Vagina (tissue), 2 donors: Measurements from ENCODE around the gene SLC2A9. TPM values are rescaled to one million over a fixed set of nuclear protein-coding genes. Genes with fewer than 3 reads are reported as not detected.
"Not testable (repeated sequence)": the region's sequence is repeated elsewhere in the genome, so short reads cannot be mapped to it uniquely, and the experiment has no call there.

Source experiments
- DNase-seq, 2 donors: peaks; one replicate each; pipeline ENCODE4 v3.0.0-alpha.2; 2017; ENCODE audit errors: extremely low spot score in 2 of 2
- H3K27ac ChIP-seq: fragments of 200-600 bp; sonication (generic); one replicate; pipeline ENCODE4 v1.5.1; 2019
- H3K27me3 ChIP-seq: fragments of 200-600 bp; sonication (generic); one replicate; pipeline ENCODE4 v1.5.1; 2019
- H3K36me3 ChIP-seq, 2 donors: fragments of 200-600 bp; sonication (generic); one replicate each; pipeline ENCODE4 v1.5.1; 2017 to 2019
- H3K4me1 ChIP-seq: fragments of 200-600 bp; sonication (generic); one replicate; pipeline ENCODE4 v1.5.1; 2019
- H3K4me3 ChIP-seq, 2 donors: fragments of 200-600 bp; sonication (generic); 1 replicate in 1 of 2; 2 replicates in 1 of 2; pipeline ENCODE4 v1.5.1; 2016 to 2019
- H3K9me3 ChIP-seq: fragments of 200-600 bp; sonication (generic); one replicate; pipeline ENCODE4 v1.5.1; 2019
- POLR2A ChIP-seq, 2 donors: fragments of 450-650 bp; IDR thresholded peaks; one replicate each; pipeline ENCODE4 v1.6.1; 2017; ENCODE audit warnings: antibody characterized with exemption in 2 of 2, mild to moderate bottlenecking in 2 of 2, moderate library complexity in 2 of 2
- POLR2AphosphoS5 ChIP-seq, 2 donors: sonication (generic); formaldehyde crosslinking; IDR thresholded peaks; one replicate each; pipeline ENCODE4 v1.9.0; 2017; ENCODE audit warnings: antibody characterized with exemption in 2 of 2, mild to moderate bottlenecking in 2 of 2, low read depth in 1 of 2; ENCODE audit not compliant: insufficient read depth in 1 of 2
- intact Hi-C: fragments of 100-400 bp; cut with DNase I; formaldehyde crosslinking; loops from one replicate; pipeline ENCODE4 v1.15.1; 2023
- total RNA-seq: library from RNA; depleted of rRNA; stranded (reverse); fragments of >200 nt; gene quantifications from one replicate; pipeline ENCODE4 v1.2.3, GENCODE V29; 2016
- TF ChIP-seq, protein P1 (sequence below), 3 experiments: fragments of 450-650 bp in 2 of 3; fragments of 200-600 bp in 1 of 3; sonication (generic) in 1 of 3; IDR thresholded peaks; one replicate each; pipeline ENCODE4 v1.5.1; 2017 to 2019; ENCODE audit warnings: antibody characterized with exemption in 3 of 3, mild to moderate bottlenecking in 2 of 3, moderate library complexity in 2 of 3

Gene SLC2A9
- total RNA-seq, 1 donor from 2014 or later, result 7.9 TPM

DNA sequence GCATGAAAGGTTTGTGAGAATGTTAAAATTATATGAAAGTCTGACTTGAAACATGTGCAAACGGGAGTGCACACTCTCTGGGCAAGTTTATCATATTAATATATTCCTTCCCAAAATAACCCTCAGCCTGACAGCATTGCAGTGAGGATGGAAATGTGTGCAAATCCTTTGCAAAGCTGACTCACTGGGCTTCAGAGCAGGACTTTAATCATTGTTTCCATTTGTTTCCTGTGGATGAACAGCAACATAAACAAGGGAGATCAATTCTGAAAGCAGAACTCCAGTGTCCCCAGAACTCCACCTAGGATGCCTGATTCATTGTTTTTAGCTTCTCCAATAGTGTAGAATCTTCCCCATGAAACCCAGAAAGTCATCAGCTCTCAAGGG, 32.9 kb downstream of the SLC2A9 start:
- intact Hi-C loops, result no loop called here
- H3K4me3 ChIP-seq, result no peak overlapping the region
- no peaks in the 10 kb centered on the region for H3K9me3 ChIP-seq
- no peak for TF ChIP-seq POLR2A (IDR thresholded peaks at IDR 0.05)
- no peak for TF ChIP-seq POLR2AphosphoS5 (IDR thresholded peaks at IDR 0.05; ENCODE audit: insufficient read depth in 1 of 2, low read depth in 1 of 2)
- TF ChIP-seq, protein P1, sequence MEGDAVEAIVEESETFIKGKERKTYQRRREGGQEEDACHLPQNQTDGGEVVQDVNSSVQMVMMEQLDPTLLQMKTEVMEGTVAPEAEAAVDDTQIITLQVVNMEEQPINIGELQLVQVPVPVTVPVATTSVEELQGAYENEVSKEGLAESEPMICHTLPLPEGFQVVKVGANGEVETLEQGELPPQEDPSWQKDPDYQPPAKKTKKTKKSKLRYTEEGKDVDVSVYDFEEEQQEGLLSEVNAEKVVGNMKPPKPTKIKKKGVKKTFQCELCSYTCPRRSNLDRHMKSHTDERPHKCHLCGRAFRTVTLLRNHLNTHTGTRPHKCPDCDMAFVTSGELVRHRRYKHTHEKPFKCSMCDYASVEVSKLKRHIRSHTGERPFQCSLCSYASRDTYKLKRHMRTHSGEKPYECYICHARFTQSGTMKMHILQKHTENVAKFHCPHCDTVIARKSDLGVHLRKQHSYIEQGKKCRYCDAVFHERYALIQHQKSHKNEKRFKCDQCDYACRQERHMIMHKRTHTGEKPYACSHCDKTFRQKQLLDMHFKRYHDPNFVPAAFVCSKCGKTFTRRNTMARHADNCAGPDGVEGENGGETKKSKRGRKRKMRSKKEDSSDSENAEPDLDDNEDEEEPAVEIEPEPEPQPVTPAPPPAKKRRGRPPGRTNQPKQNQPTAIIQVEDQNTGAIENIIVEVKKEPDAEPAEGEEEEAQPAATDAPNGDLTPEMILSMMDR (IDR thresholded peaks at IDR 0.05), result no peak
- H3K4me1 ChIP-seq, result no peaks in the 10 kb centered on the region
- peak in 1 of 2 donors; percentile 11 for DNase-seq
- peaks cover 0 to 7% of the 10 kb centered on the region in 2 donors for H3K36me3 ChIP-seq
- no peaks in the 10 kb centered on the region for H3K27me3 ChIP-seq
- no peak overlapping the region for H3K27ac ChIP-seq

DNA sequence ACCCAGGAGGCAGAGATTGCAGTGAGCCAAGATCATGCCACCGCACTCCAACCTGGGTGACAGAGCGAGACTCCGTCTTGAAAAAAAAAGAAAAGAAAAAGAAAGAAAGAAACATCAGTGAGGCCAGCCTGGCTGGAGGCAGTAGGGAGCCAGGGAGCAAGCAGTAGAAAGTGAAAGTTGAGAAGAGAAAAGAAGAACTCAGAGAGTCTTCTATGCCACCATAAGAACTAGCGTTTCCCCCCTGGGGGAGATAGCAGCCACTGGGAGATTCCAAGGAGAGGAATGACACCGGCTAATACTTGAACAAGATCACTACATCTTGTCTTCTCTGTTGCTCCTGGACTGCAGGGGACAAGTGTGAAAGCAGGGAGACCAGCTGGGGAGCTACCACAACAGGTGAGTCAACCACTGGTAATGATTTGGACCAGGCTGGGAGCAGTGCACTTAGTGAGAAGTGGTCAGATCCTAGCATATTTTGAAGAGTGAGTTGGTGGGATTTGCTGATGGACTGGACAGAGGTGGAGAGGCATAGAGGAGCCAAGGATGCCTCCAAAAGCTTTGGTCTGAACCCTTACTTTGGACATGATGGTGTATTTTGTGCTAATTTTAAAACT, 33.4 kb downstream of the SLC2A9 start:
- H3K4me1 ChIP-seq, result no peaks in the 10 kb centered on the region
- no peak overlapping the region for H3K27ac ChIP-seq
- no peaks in the 10 kb centered on the region for H3K27me3 ChIP-seq
- H3K4me3 ChIP-seq, result no peak overlapping the region
- DNase-seq, result peak; percentile 12 to 40
- H3K36me3 ChIP-seq, result peaks cover 0 to 7% of the 10 kb centered on the region in 2 donors
- intact Hi-C loops, result no loop called here
- TF ChIP-seq, protein P1 (IDR thresholded peaks at IDR 0.05), result no peak
- TF ChIP-seq POLR2A (IDR thresholded peaks at IDR 0.05) (no peak), POLR2AphosphoS5 (IDR thresholded peaks at IDR 0.05; ENCODE audit: insufficient read depth in 1 of 2, low read depth in 1 of 2) (no peak)
- H3K9me3 ChIP-seq, result no peaks in the 10 kb centered on the region

DNA sequence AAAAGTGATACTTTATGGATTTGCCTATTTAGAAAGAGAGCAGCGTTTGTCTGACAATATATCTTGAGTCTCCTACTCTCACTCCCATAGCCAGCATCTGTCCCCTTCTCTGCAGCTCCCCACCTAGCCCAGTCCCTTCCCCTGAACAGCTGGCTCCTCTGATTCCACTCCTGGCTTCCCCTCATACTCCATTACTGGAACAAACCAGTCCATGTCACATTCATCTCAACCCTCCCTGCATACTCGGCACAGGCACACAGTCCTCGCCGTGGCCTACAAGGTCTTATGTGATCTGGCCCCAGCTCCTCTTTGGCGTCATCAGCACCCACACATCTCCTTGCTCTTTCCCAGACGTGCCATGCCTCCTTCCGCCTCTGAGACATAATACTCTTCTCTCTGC, 36.7 kb downstream of the SLC2A9 start:
- no peaks in the 10 kb centered on the region for H3K4me1 ChIP-seq

DNA sequence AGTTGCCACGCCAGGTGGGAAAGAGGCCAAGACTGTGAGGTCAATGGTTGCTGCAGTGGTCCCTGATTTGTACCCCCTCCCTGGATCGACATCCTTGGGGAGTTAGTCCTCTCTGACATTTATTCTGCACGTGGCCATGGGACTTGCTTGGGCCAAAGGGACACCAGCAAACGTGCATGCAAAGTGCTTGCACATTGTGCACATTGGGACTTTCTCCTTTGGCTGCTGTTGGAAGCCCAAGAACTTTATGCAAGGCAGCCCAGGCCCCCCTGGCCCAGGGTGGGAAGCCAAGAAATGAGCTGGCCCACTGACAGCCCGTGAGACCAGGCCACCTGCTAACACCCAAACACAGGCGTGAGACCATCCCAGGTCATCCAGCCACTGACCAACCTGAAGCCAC, 38.1 kb downstream of the SLC2A9 start:
- intact Hi-C loops, result no loop called here
- DNase-seq, result peak; percentile 40 to 72
- Histone ChIP-seq H3K9me3 (no peaks in the 10 kb centered on the region), H3K27ac (no peak overlapping the region), H3K4me3 (no peak overlapping the region), H3K4me1 (no peaks in the 10 kb centered on the region), H3K27me3 (no peaks in the 10 kb centered on the region), H3K36me3 (peaks cover 0 to 11% of the 10 kb centered on the region in 2 donors)
- no peak for TF ChIP-seq POLR2A (IDR thresholded peaks at IDR 0.05)
- no peak for TF ChIP-seq POLR2AphosphoS5 (IDR thresholded peaks at IDR 0.05; ENCODE audit: insufficient read depth in 1 of 2, low read depth in 1 of 2)
- TF ChIP-seq, protein P1 (IDR thresholded peaks at IDR 0.05), result no peak

More for the DNA sequence above, 36.7 kb downstream of the SLC2A9 start:
- intact Hi-C loops, result no loop called here
- Histone ChIP-seq H3K4me3 (no peak overlapping the region), H3K36me3 (peaks cover 0 to 11% of the 10 kb centered on the region in 2 donors), H3K9me3 (no peaks in the 10 kb centered on the region), H3K27me3 (no peaks in the 10 kb centered on the region), H3K27ac (no peak overlapping the region)
- TF ChIP-seq POLR2AphosphoS5 (IDR thresholded peaks at IDR 0.05; ENCODE audit: insufficient read depth in 1 of 2, low read depth in 1 of 2) (no peak), POLR2A (IDR thresholded peaks at IDR 0.05) (no peak)
- TF ChIP-seq, protein P1 (IDR thresholded peaks at IDR 0.05), result no peak
- DNase-seq, result peak in 1 of 2 donors; percentile 55

DNA sequence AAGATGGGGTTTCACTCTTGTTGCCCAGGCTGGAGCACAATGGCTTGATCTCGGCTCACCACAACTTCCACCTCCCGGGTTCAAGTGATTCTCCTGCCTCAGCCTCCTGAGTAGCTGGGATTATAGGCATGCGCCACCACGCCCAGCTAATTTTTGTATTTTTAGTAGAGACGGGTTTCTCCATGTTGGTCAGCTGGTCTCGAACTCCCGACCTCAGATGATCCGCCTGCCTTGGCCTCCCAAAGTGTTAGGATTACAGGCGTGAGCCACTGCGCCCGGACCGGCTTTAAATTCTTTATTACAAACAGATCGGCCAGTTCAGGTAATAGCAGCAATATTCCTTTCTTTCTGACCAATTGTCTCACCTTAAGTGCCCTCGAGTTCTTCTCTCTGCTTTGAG, 39.4 kb downstream of the SLC2A9 start:
- intact Hi-C loops, result not testable (repeated sequence)
- peaks cover 0 to 11% of the 10 kb centered on the region in 2 donors for H3K36me3 ChIP-seq
- DNase-seq, result peak; percentile 16 to 47

More for the DNA sequence above, 39.4 kb downstream of the SLC2A9 start:
- not testable (repeated sequence) for H3K27ac ChIP-seq, H3K4me3 ChIP-seq, H3K4me1 ChIP-seq, H3K9me3 ChIP-seq, H3K27me3 ChIP-seq
